ENCODE measurements around the gene AKAP11. TPM values are rescaled to one million over a fixed set of nuclear protein-coding genes. Genes with fewer than 3 reads are reported as not detected.
"Not testable (repeated sequence)": the region's sequence is repeated elsewhere in the genome, so short reads cannot be mapped to it uniquely, and the experiment has no call there.

The AKAP11 gene
- polyA plus RNA-seq (2013, experiment 1 of 2) = 13.0 TPM
- 13.2 TPM for polyA plus RNA-seq (2013, experiment 2 of 2)

- peak; percentile 74 for DNase-seq
- peak within 1 kb of the TSS; percentile 76 for H3K27ac ChIP-seq (ENCODE audit: low read length, poor library complexity, severe bottlenecking)
- peak within 1 kb of the TSS; percentile 95 for H2BK15ac ChIP-seq (ENCODE audit: low read depth, poor library complexity, severe bottlenecking)
- peak within 1 kb of the TSS; percentile 93 for H3K9ac ChIP-seq (ENCODE audit: low read length)
- H3K4me2 ChIP-seq (ENCODE audit: low read length, poor library complexity, severe bottlenecking) = peak within 1 kb of the TSS; percentile 81
- H4K91ac ChIP-seq (ENCODE audit: low read length) = peak within 1 kb of the TSS; percentile 97
- under 1% methylated on average over 50 of the region's 59 CpGs for WGBS
- H3K14ac ChIP-seq (ENCODE audit: low read length in 2 of 2) = peak within 1 kb of the TSS in 1 of 2 experiments; percentile 82
- H3K27me3 ChIP-seq (ENCODE audit: control insufficient read depth in 1 of 2, insufficient read depth in 1 of 2, low read length in 2 of 2) = no peaks in the 10 kb centered on the region
- no peak within 1 kb of the TSS for H2AK5ac ChIP-seq (ENCODE audit: low read length, severe bottlenecking)
- peak within 1 kb of the TSS; percentile 68 to 94 for H3K4ac ChIP-seq (ENCODE audit: low read depth in 1 of 2, low read length in 2 of 2)
- peak within 1 kb of the TSS; percentile 81 for H2BK5ac ChIP-seq (ENCODE audit: low read depth, low read length, poor library complexity, severe bottlenecking)
- H3K18ac ChIP-seq (ENCODE audit: low read depth in 1 of 2, low read length in 2 of 2) = peak within 1 kb of the TSS; percentile 93 to 99
- no peaks in the 10 kb centered on the region for H3K36me3 ChIP-seq (ENCODE audit: control insufficient read depth in 1 of 2, insufficient read depth in 2 of 2, low read depth in 1 of 2, low read length in 2 of 2)
- peaks cover 3% of the 10 kb centered on the region for H3K4me1 ChIP-seq (ENCODE audit: control insufficient read depth, insufficient read depth, low read depth, low read length)
- peak within 1 kb of the TSS; percentile 78 for H2BK120ac ChIP-seq (ENCODE audit: low read depth, low read length)
- peak within 1 kb of the TSS; percentile 30 to 75 for H2BK12ac ChIP-seq (ENCODE audit: low read length in 2 of 2)
- peak within 1 kb of the TSS; percentile 94 to 97 for H3K4me3 ChIP-seq (ENCODE audit: insufficient read depth in 1 of 2, low read depth in 1 of 2, low read length in 2 of 2)
- H4K8ac ChIP-seq (ENCODE audit: low read length) = peak within 1 kb of the TSS; percentile 81
- peak within 1 kb of the TSS; percentile 98 for H2AFZ ChIP-seq (ENCODE audit: low read depth, low read length)
- H3K23ac ChIP-seq (ENCODE audit: low read length in 2 of 2) = peak within 1 kb of the TSS in 1 of 2 experiments; percentile 91
- peaks cover 9% of the 10 kb centered on the region for H3K79me1 ChIP-seq (replicated peaks; ENCODE audit: low read length, poor library complexity, severe bottlenecking)
- H3K9me3 ChIP-seq (ENCODE audit: control insufficient read depth, low read length) = no peaks in the 10 kb centered on the region
These were observed at the start of gene AKAP11 for GRCh38 chr13:42272115-42272803. TSS of gene AKAP11 (plus strand) at chr13:42272152. CDS start at chr13:42286349, 14,197 bp downstream.

- no peak overlapping the region for H4K91ac ChIP-seq (ENCODE audit: low read length)
- H3K27ac ChIP-seq (ENCODE audit: low read length, poor library complexity, severe bottlenecking) = no peak overlapping the region
- H3K18ac ChIP-seq (ENCODE audit: low read depth in 1 of 2, low read length in 2 of 2) = no peak overlapping the region
- H4K8ac ChIP-seq (ENCODE audit: low read length) = no peak overlapping the region
- no peak overlapping the region for H3K4me2 ChIP-seq (ENCODE audit: low read length, poor library complexity, severe bottlenecking)
- H2AFZ ChIP-seq (ENCODE audit: low read depth, low read length) = no peak overlapping the region
- no peak overlapping the region for H3K9ac ChIP-seq (ENCODE audit: low read length)
- H2BK5ac ChIP-seq (ENCODE audit: low read depth, low read length, poor library complexity, severe bottlenecking) = no peak overlapping the region
- no peak overlapping the region for H3K14ac ChIP-seq (ENCODE audit: low read length in 2 of 2)
- WGBS = 100% methylated on average over 1 of the region's 4 CpGs
- peaks cover 0 to 59% of the 10 kb centered on the region in 2 experiments for H3K36me3 ChIP-seq (ENCODE audit: control insufficient read depth in 1 of 2, insufficient read depth in 2 of 2, low read depth in 1 of 2, low read length in 2 of 2)
- no peaks in the 10 kb centered on the region for H3K27me3 ChIP-seq (ENCODE audit: control insufficient read depth in 1 of 2, insufficient read depth in 1 of 2, low read length in 2 of 2)
- H3K9me3 ChIP-seq (ENCODE audit: control insufficient read depth, low read length) = no peaks in the 10 kb centered on the region
- H2BK120ac ChIP-seq (ENCODE audit: low read depth, low read length) = no peak overlapping the region
- no peak overlapping the region for H2BK15ac ChIP-seq (ENCODE audit: low read depth, poor library complexity, severe bottlenecking)
- no peak for DNase-seq
- no peak overlapping the region for H3K4me3 ChIP-seq (ENCODE audit: insufficient read depth in 1 of 2, low read depth in 1 of 2, low read length in 2 of 2)
- H3K4ac ChIP-seq (ENCODE audit: low read depth in 1 of 2, low read length in 2 of 2) = no peak overlapping the region
- no peaks in the 10 kb centered on the region for H3K79me1 ChIP-seq (replicated peaks; ENCODE audit: low read length, poor library complexity, severe bottlenecking)
- no peak overlapping the region for H2AK5ac ChIP-seq (ENCODE audit: low read length, severe bottlenecking)
- H2BK12ac ChIP-seq (ENCODE audit: low read length in 2 of 2) = no peak overlapping the region
- H3K23ac ChIP-seq (ENCODE audit: low read length in 2 of 2) = no peak overlapping the region
- no peaks in the 10 kb centered on the region for H3K4me1 ChIP-seq (ENCODE audit: control insufficient read depth, insufficient read depth, low read depth, low read length)
These were observed 48.3 kb upstream of the AKAP11 start for GRCh38 chr13:42223681-42224080.

GRCh38 chr13:42225051-42225450, 46.9 kb upstream of the AKAP11 start:
- no peak overlapping the region for H3K4ac ChIP-seq (ENCODE audit: low read depth in 1 of 2, low read length in 2 of 2)
- H3K4me3 ChIP-seq (ENCODE audit: insufficient read depth in 1 of 2, low read depth in 1 of 2, low read length in 2 of 2) = no peak overlapping the region
- no peak overlapping the region for H3K27ac ChIP-seq (ENCODE audit: low read length, poor library complexity, severe bottlenecking)
- 96% methylated on average over 2 of the region's 2 CpGs for WGBS
- H3K4me1 ChIP-seq (ENCODE audit: control insufficient read depth, insufficient read depth, low read depth, low read length) = no peaks in the 10 kb centered on the region
- DNase-seq = no peak
- H3K79me1 ChIP-seq (replicated peaks; ENCODE audit: low read length, poor library complexity, severe bottlenecking) = no peaks in the 10 kb centered on the region
- H3K27me3 ChIP-seq (ENCODE audit: control insufficient read depth in 1 of 2, insufficient read depth in 1 of 2, low read length in 2 of 2) = no peaks in the 10 kb centered on the region
- H3K9me3 ChIP-seq (ENCODE audit: control insufficient read depth, low read length) = no peaks in the 10 kb centered on the region
- H2BK120ac ChIP-seq (ENCODE audit: low read depth, low read length) = no peak overlapping the region
- no peak overlapping the region for H3K14ac ChIP-seq (ENCODE audit: low read length in 2 of 2)
- H2AFZ ChIP-seq (ENCODE audit: low read depth, low read length) = no peak overlapping the region
- peaks cover 0 to 59% of the 10 kb centered on the region in 2 experiments for H3K36me3 ChIP-seq (ENCODE audit: control insufficient read depth in 1 of 2, insufficient read depth in 2 of 2, low read depth in 1 of 2, low read length in 2 of 2)
- no peak overlapping the region for H4K91ac ChIP-seq (ENCODE audit: low read length)
- H3K23ac ChIP-seq (ENCODE audit: low read length in 2 of 2) = no peak overlapping the region
- H2BK5ac ChIP-seq (ENCODE audit: low read depth, low read length, poor library complexity, severe bottlenecking) = no peak overlapping the region
- H4K8ac ChIP-seq (ENCODE audit: low read length) = no peak overlapping the region
- H3K9ac ChIP-seq (ENCODE audit: low read length) = no peak overlapping the region
- H2AK5ac ChIP-seq (ENCODE audit: low read length, severe bottlenecking) = no peak overlapping the region
- no peak overlapping the region for H2BK12ac ChIP-seq (ENCODE audit: low read length in 2 of 2)
- no peak overlapping the region for H3K18ac ChIP-seq (ENCODE audit: low read depth in 1 of 2, low read length in 2 of 2)
- H2BK15ac ChIP-seq (ENCODE audit: low read depth, poor library complexity, severe bottlenecking) = no peak overlapping the region
- H3K4me2 ChIP-seq (ENCODE audit: low read length, poor library complexity, severe bottlenecking) = no peak overlapping the region

- H3K9ac ChIP-seq (ENCODE audit: low read length); H3K23ac ChIP-seq (ENCODE audit: low read length in 2 of 2); H3K9me3 ChIP-seq (ENCODE audit: control insufficient read depth, low read length); H3K27ac ChIP-seq (ENCODE audit: low read length, poor library complexity, severe bottlenecking); H2AFZ ChIP-seq (ENCODE audit: low read depth, low read length); H2AK5ac ChIP-seq (ENCODE audit: low read length, severe bottlenecking); H2BK5ac ChIP-seq (ENCODE audit: low read depth, low read length, poor library complexity, severe bottlenecking); H4K91ac ChIP-seq (ENCODE audit: low read length); H2BK120ac ChIP-seq (ENCODE audit: low read depth, low read length); H3K4me1 ChIP-seq (ENCODE audit: control insufficient read depth, insufficient read depth, low read depth, low read length); H2BK15ac ChIP-seq (ENCODE audit: low read depth, poor library complexity, severe bottlenecking); H3K4me2 ChIP-seq (ENCODE audit: low read length, poor library complexity, severe bottlenecking); H2BK12ac ChIP-seq (ENCODE audit: low read length in 2 of 2); H3K4ac ChIP-seq (ENCODE audit: low read depth in 1 of 2, low read length in 2 of 2); H4K8ac ChIP-seq (ENCODE audit: low read length); H3K14ac ChIP-seq (ENCODE audit: low read length in 2 of 2); H3K4me3 ChIP-seq (ENCODE audit: insufficient read depth in 1 of 2, low read depth in 1 of 2, low read length in 2 of 2); DNase-seq; H3K27me3 ChIP-seq (ENCODE audit: control insufficient read depth in 1 of 2, insufficient read depth in 1 of 2, low read length in 2 of 2); H3K18ac ChIP-seq (ENCODE audit: low read depth in 1 of 2, low read length in 2 of 2); H3K79me1 ChIP-seq (replicated peaks; ENCODE audit: low read length, poor library complexity, severe bottlenecking): not testable (repeated sequence)
- peaks cover 0 to 59% of the 10 kb centered on the region in 2 experiments for H3K36me3 ChIP-seq (ENCODE audit: control insufficient read depth in 1 of 2, insufficient read depth in 2 of 2, low read depth in 1 of 2, low read length in 2 of 2)
- 98% methylated on average over 3 of the region's 5 CpGs for WGBS
These were observed 45.2 kb upstream of the AKAP11 start for GRCh38 chr13:42226759-42227158.

All from mesenchymal stem cell (in vitro differentiated cells and primary cell).